ENCODE results near the gene SAE1.

The SAE1 gene

DNA sequence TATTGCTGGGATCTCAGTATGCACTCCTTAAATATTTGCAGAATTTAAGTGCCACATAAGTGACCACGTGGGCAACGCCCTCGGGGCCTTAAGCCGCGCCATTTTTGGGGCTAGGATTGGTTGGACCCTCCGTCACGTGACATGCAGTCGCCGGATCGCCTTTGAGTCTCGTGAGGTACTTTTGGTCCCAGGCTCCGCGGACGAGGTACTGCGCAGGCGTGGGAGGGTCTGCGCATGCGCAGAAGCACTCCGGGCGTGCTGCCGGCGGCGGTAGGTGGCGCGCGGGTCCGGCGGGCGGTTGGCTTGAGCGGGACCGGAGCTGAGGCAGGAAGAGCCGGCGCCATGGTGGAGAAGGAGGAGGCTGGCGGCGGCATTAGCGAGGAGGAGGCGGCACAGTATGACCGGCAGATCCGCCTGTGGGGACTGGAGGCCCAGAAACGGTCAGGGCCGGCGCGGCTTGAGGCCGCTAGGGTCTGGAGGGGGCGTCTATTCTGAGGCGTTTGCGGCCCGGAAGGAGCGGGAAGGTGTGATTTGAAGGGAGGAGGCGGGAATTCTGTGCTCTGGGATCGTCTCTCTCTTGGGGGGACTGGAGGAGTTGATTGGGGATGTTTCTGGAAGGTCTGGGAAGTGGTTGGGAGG, at the start of gene SAE1:
TSS of gene SAE1 (plus strand) at position 247 of the 639 bp plus-strand sequence. CDS start at position 343, 96 bp downstream.
- intact Hi-C loops (cut with micrococcal nuclease) = no loop called here
- peak within 1 kb of the TSS; percentile 95 for H3K4me3 Mint-ChIP-seq

DNA sequence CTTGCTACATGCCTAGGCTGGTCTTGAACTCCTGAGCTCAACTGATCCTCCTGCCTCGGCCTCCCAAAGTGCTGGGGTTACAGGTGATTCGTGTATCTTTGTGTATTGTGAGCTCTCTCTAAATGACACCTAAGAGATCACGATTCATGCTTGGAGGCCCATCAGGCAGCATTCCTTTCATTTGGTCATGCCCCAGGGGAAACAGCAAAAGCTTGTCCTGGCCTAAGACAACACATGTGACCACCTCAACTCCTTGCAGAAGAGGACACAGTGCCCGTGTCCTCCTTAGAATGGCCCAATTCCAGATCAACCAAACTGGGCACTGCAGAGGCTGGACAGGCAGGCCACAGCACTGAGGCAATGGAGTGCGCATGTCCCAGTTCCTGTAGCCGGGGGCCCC, 49.5 kb upstream of the SAE1 start:
- no peaks in the 10 kb centered on the region for H3K9me3 Mint-ChIP-seq
- peaks cover 7% of the 10 kb centered on the region for H3K4me1 Mint-ChIP-seq (ENCODE audit: low read depth)
- no peaks in the 10 kb centered on the region for H3K27me3 Mint-ChIP-seq
- H3K4me3 Mint-ChIP-seq = no peak overlapping the region
- intact Hi-C loops (cut with micrococcal nuclease) = no loop called here
- H3K27ac Mint-ChIP-seq = no peak overlapping the region
- H3K36me3 Mint-ChIP-seq (ENCODE audit: low read depth) = peaks cover 100% of the 10 kb centered on the region

More for the DNA sequence above, at the start of gene SAE1:
- H3K9me3 Mint-ChIP-seq = no peaks in the 10 kb centered on the region
- H3K4me1 Mint-ChIP-seq (ENCODE audit: low read depth) = peaks cover 43% of the 10 kb centered on the region
- H3K36me3 Mint-ChIP-seq (ENCODE audit: low read depth) = peaks cover 49% of the 10 kb centered on the region
- peaks cover 2% of the 10 kb centered on the region for H3K27me3 Mint-ChIP-seq
- peak within 1 kb of the TSS; percentile 92 for H3K27ac Mint-ChIP-seq

DNA sequence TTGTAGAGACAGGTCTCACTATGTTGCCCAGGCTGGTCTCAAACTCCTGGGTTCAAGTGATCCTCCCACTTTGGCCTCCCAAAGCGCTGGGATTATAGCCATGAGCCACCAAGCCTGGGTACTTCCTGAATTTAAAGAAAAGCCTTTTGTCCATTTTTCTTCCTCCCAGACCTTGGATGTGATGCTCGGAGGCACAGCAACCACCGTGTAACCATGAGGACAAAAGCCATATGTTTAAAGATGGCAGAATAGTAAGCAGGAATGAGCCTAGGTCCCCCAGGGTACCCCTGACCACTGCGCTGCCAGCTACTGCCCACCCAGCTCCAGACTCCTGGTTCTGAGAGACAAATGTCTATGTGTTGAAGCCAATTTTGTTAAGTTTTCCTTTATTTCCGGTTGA, 48.1 kb upstream of the SAE1 start:
- no peaks in the 10 kb centered on the region for H3K9me3 Mint-ChIP-seq
- H3K27me3 Mint-ChIP-seq = no peaks in the 10 kb centered on the region
- intact Hi-C loops (cut with micrococcal nuclease) = no loop called here
- peaks cover 100% of the 10 kb centered on the region for H3K36me3 Mint-ChIP-seq (ENCODE audit: low read depth)
- H3K4me3 Mint-ChIP-seq = no peak overlapping the region
- H3K27ac Mint-ChIP-seq = no peak overlapping the region
- peaks cover 13% of the 10 kb centered on the region for H3K4me1 Mint-ChIP-seq (ENCODE audit: low read depth)

DNA sequence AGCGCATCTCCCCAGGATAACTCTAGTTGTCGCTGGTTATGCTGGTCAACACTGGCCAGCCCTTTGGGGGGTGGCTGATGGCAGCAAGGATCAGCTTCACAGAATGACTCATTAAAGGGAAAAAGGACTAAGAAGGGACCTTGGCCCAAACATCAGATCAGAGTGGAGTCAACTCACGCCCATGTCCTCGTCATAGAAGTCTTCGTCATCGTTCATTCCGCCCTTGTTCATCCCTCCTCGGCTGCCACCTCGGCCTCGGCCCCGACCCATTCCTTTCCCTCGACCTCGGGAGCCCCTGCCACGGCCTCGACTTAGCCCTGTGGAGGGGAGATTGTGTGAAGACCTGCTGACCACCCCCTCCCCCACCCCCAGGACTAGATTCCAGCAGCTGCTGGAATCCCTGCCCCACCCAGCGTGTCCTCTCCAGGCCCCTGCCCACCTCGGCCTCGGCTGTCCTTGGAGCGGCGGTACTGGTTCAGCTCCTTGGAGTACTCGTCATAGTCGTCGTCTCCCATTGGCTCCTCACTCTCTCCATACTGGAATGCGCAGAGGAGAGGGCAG, 45.7 kb upstream of the SAE1 start:
- Mint-ChIP-seq H3K27ac (no peak overlapping the region), H3K27me3 (no peaks in the 10 kb centered on the region), H3K4me3 (no peak overlapping the region), H3K4me1 (ENCODE audit: low read depth) (peaks cover 13% of the 10 kb centered on the region), H3K36me3 (ENCODE audit: low read depth) (peaks cover 98% of the 10 kb centered on the region), H3K9me3 (no peaks in the 10 kb centered on the region)
- intact Hi-C loops (cut with micrococcal nuclease) = no loop called here

DNA sequence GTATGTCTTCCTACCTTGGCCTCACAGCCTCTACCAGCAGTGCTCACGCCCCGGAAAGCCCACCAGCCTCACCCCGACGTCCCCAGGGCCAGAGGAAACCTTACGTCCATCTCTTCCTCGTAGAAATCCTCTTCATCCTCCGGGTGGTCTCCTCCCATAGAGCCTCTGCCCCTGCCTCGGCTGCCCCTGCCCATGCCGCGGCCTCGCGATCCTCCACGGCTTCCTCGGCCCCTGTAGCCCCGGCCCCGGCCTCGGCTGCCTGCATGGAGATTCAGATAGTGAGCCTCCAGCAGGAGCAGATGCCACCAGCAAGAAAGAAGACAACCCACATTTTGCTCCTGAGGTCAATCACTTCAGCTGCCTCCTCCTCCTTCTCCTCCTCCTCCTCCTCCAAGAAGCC, 44.4 kb upstream of the SAE1 start:
- no peaks in the 10 kb centered on the region for H3K9me3 Mint-ChIP-seq
- intact Hi-C loops (cut with micrococcal nuclease) = no loop called here
- peaks cover 98% of the 10 kb centered on the region for H3K36me3 Mint-ChIP-seq (ENCODE audit: low read depth)
- H3K27me3 Mint-ChIP-seq = no peaks in the 10 kb centered on the region
- peak overlapping the region; percentile 56 for H3K27ac Mint-ChIP-seq
- no peak overlapping the region for H3K4me3 Mint-ChIP-seq
- H3K4me1 Mint-ChIP-seq (ENCODE audit: low read depth) = peaks cover 13% of the 10 kb centered on the region

DNA sequence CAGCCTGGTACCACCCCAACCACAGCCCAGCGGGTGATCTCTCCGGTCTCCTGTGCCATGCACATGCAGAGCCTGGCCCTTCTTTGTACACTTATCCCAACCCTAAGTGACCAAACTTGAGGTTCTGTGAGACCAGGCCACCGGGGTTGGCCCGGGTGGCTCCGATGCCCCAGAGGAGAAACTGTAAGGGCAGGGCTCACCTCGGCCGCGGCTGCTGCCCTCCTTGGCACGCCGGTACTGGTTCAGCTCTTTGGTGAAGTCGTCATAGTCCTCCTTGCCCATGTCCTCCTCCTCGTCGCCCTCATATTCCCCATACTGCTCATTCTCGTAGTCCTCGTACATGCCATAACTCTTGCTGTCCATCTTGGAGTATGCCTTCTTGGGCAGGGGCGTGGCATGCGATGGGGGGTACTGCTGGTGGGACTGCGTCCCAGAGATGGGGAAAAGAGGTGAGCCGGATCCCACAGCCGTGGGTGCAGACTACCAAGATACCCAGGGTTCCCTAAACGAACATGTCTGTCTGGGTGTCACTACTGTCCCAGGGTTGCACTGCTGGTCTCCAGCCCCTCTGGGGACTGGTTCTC, 40.8 kb upstream of the SAE1 start:
- Mint-ChIP-seq H3K4me1 (ENCODE audit: low read depth) (peaks cover 26% of the 10 kb centered on the region), H3K36me3 (ENCODE audit: low read depth) (peaks cover 97% of the 10 kb centered on the region), H3K4me3 (no peak overlapping the region)

DNA sequence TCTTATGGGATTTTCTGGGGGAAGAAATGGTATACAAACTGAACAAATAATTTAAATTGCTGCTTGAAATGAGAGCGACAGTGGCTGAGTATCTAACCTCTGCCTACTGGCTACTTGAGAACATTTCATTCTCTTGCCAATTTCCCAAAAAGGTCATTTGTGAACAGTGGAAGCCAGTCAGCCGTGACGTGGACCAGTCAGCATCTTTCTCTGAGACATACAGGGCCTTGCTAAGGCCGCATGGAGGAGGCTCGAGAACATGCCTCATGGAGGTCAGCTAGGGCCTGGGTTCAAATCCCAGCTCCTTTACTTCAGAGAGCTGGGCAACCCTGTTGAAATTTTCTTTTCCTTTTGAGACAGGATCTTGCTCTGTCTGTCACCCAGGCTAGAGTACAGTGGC, 37.4 kb upstream of the SAE1 start:
- H3K36me3 Mint-ChIP-seq (ENCODE audit: low read depth) = peaks cover 75% of the 10 kb centered on the region
- no peak overlapping the region for H3K4me3 Mint-ChIP-seq

More for the DNA sequence above, 40.8 kb upstream of the SAE1 start:
- H3K27ac Mint-ChIP-seq = no peak overlapping the region
- intact Hi-C loops (cut with micrococcal nuclease) = no loop called here
- H3K9me3 Mint-ChIP-seq = no peaks in the 10 kb centered on the region
- no peaks in the 10 kb centered on the region for H3K27me3 Mint-ChIP-seq

DNA sequence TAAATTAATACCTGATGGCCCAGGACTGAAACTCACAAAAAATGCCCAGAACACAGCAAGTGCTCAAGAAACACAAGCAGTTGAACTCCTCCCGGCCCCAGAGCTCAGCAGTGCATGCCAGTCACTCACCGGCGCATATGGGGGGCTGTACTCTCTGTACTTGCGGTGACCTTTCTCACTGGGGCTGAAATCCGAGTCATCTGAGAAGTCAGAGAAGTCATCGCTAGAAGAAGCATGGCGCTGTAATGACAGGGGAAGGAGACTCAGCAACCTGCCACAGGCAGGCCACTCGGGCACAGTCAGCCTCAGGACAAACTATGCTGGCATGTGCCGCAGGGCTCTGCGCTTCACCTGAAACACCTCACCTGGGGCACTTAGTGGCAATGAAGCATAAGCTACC, 36.8 kb upstream of the SAE1 start:
- Mint-ChIP-seq H3K4me1 (ENCODE audit: low read depth) (peaks cover 53% of the 10 kb centered on the region), H3K27me3 (no peaks in the 10 kb centered on the region), H3K36me3 (ENCODE audit: low read depth) (peaks cover 69% of the 10 kb centered on the region), H3K9me3 (no peaks in the 10 kb centered on the region), H3K27ac (peak overlapping the region; percentile 76), H3K4me3 (no peak overlapping the region)
- intact Hi-C loops (cut with micrococcal nuclease) = no loop called here

More for the DNA sequence above, 37.4 kb upstream of the SAE1 start:
- intact Hi-C loops (cut with micrococcal nuclease) = no loop called here
- Mint-ChIP-seq H3K27me3 (no peaks in the 10 kb centered on the region), H3K4me1 (ENCODE audit: low read depth) (peaks cover 47% of the 10 kb centered on the region), H3K9me3 (no peaks in the 10 kb centered on the region), H3K27ac (peak overlapping the region; percentile 76)

DNA sequence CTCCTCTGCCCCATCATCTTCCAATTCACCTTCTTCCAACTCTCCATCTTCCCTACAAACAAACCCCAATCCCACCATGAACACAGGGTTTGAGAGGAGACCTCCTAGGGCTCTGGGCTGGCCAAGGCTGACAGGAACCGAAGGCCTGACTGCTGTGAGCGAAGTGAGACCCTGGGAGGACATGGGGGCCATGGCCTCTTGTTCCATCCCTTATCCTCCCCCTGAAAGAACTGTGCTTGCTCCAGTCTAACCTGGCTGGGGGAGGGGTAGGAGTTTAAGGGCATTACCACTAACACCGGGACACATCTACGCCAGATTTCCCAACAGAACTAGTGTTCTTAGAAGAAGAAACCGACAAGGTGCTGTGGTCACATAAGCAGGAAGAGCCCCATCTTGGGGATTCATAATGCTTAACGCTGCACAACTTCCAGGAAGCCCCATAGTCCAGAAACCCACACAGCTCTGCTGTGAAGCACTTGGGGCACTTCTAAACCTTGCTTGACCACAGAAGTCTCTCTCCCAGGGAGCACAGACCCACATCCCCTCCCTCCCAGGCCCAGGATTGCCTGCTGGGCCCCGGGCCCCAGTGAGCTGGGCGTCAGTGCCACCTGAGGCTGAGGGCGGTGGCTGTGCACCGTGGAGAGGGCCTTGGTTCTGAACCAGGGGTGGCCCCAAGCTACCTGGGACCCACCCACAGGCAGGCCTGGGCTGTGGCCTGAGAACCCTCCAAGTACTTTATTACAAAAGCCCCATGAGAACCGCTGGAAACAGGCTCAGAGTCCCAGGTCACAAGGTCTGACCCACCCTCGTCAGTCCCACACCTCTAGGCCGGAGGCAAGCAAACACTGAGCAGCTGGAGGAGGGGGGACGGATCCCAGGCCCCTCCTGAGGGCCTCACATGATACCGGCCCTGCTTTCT, 35.8 kb upstream of the SAE1 start:
- Mint-ChIP-seq H3K27ac (peak overlapping the region; percentile 76), H3K9me3 (no peaks in the 10 kb centered on the region), H3K36me3 (ENCODE audit: low read depth) (peaks cover 61% of the 10 kb centered on the region), H3K27me3 (no peaks in the 10 kb centered on the region), H3K4me1 (ENCODE audit: low read depth) (peaks cover 63% of the 10 kb centered on the region), H3K4me3 (peak overlapping the region; percentile 47)
- intact Hi-C loops (cut with micrococcal nuclease) = no loop called here

DNA sequence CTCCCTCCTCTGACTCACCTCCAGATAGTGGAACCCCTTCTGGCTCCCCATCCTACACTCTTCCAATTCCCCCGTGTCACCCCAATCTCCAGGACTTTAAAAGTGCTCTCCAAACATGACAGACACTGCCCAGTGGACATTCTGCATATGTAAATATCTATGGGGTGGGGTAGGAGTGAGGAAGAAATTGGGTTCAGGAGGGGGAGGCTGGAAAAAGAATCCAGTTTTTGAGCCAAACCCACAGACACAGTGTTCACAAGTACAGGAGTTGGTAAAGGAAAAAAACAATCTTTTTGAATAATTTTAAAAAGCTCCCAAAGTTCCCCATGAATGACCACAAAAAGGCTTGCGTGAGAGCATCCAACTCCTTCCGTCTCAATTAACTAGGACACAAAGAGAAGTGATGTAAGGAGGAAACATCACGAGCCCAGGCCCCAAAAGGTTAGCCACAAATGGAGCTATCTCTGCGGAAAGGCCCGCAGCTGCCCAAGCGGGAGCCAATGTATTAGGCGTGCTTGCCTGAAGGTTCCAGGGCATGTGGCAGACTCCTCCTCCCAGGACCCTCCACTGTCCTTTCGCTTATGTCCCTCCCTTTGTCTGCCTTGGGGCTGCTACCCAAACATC, 35.0 kb upstream of the SAE1 start:
- Mint-ChIP-seq H3K4me1 (ENCODE audit: low read depth) (peaks cover 71% of the 10 kb centered on the region), H3K27ac (peak overlapping the region; percentile 76), H3K9me3 (no peaks in the 10 kb centered on the region), H3K36me3 (ENCODE audit: low read depth) (peaks cover 61% of the 10 kb centered on the region), H3K27me3 (no peaks in the 10 kb centered on the region), H3K4me3 (peak overlapping the region; percentile 47)
- intact Hi-C loops (cut with micrococcal nuclease) = no loop called here

DNA sequence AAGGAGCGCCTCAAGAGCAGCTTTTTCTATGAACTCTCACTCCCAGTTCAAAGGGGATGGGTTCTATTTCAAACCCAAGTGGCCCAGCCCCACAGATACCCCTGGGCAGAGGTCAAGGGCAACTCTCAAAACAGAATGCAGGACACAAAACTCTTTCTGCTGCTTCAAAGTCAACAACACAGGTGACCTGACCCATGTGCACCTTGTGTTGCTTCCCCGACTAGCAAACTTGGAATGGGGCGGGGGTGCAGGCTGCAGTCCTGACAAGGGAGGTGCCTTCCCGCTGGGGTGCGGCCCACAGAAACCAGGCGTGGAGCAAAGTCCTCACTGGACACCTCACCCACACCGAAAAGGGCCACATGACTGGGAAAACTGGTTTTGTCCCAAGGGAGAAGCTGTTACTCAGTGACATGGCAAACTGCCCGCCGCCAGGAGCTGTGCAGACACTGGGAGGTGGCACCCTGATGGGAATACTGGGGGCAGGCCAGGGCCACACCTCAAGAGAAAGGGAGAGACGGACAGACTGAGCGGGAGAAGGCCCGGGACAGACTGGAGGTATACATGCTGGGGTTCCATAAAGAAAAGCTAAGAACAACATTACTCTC, 34.4 kb upstream of the SAE1 start:
- H3K9me3 Mint-ChIP-seq = no peaks in the 10 kb centered on the region
- H3K27me3 Mint-ChIP-seq = no peaks in the 10 kb centered on the region
- intact Hi-C loops (cut with micrococcal nuclease) = no loop called here
- H3K36me3 Mint-ChIP-seq (ENCODE audit: low read depth) = peaks cover 56% of the 10 kb centered on the region
- H3K4me3 Mint-ChIP-seq = no peak overlapping the region
- peaks cover 72% of the 10 kb centered on the region for H3K4me1 Mint-ChIP-seq (ENCODE audit: low read depth)
- peak overlapping the region; percentile 76 for H3K27ac Mint-ChIP-seq

DNA sequence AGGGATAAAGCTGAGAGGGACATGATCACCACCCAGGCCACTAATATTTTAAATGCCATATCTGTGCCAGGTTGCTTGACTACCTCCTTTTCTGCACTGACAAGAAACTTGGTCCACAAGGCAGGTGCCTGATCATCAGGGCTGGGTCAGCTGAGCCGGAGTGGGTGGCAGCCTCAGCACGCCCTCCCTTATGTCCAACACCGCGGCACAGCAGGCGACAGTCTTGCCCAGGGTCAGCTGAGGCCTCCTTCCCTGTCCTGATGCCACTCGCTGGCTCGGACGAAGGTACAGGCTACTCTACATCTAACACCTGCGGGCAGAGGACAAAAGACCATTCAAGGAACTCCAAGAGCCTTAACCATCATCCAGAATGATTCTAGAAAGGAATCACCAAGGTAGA, 33.9 kb upstream of the SAE1 start:
- peak overlapping the region; percentile 76 for H3K27ac Mint-ChIP-seq
- H3K4me1 Mint-ChIP-seq (ENCODE audit: low read depth) = peaks cover 74% of the 10 kb centered on the region
- intact Hi-C loops (cut with micrococcal nuclease) = no loop called here
- H3K27me3 Mint-ChIP-seq = no peaks in the 10 kb centered on the region
- H3K4me3 Mint-ChIP-seq = no peak overlapping the region
- peaks cover 51% of the 10 kb centered on the region for H3K36me3 Mint-ChIP-seq (ENCODE audit: low read depth)
- no peaks in the 10 kb centered on the region for H3K9me3 Mint-ChIP-seq
